K562 (cell line): ENCODE data around the gene SND1.

Experiments
- NCOA1 ChIP-seq: fragments of 450-650 bp; IDR thresholded peaks from 2 replicates; pipeline ENCODE4 v1.6.1; 2016; ENCODE audit warnings: low read depth
- SMC3 ChIP-seq: conservative IDR thresholded peaks from 2 replicates; pipeline ENCODE4 v1.6.1; 2011; ENCODE audit warnings: low read depth, low read length, improper control_type of control experiment; ENCODE audit not compliant: insufficient read depth

DNA sequence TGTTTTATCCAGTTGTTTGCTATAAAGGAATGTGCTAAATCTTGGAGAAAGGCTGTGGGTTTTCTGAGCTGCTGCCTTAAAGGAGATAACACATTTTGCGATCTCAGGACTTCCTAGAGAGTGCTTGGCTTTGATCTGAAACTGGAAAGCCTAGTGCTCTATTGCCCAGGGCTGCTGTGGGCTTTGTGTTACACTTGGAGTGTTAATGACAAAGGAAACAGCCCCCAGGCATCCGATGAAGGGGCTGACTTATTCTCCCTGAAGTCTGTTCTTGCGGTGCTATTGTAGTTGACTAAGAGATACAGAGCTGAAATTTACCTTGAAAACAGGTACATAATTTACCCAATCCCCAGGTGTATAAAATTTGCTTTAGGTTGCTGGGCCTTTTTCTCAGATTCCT, 74.5 kb downstream of the SND1 start:
- TF ChIP-seq NCOA1 (no peak), SMC3 (no peak)
